Measurements from ENCODE around the gene TBC1D21.

Gene TBC1D21

DNA sequence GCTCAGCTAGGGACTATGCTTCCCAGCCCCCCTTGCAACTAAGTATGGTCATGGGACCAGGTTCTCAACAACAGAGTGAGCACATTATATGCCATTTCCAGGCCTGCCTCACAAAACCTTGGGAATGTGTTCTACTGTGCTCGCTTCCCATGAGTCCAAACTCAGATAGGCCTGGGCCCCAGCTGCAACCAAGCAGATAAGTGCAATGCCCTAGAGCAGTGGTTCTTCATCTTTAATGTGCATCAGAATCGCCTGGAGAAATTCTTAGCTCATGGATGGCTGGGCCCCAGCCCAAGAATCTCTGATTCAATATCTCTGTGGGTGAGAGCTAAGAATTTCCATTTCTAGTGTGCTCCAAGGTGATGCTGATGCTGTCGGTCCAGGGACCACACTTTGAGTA lies 27.5 kb upstream of the TBC1D21 start:
- TF ChIP-seq, protein P1, sequence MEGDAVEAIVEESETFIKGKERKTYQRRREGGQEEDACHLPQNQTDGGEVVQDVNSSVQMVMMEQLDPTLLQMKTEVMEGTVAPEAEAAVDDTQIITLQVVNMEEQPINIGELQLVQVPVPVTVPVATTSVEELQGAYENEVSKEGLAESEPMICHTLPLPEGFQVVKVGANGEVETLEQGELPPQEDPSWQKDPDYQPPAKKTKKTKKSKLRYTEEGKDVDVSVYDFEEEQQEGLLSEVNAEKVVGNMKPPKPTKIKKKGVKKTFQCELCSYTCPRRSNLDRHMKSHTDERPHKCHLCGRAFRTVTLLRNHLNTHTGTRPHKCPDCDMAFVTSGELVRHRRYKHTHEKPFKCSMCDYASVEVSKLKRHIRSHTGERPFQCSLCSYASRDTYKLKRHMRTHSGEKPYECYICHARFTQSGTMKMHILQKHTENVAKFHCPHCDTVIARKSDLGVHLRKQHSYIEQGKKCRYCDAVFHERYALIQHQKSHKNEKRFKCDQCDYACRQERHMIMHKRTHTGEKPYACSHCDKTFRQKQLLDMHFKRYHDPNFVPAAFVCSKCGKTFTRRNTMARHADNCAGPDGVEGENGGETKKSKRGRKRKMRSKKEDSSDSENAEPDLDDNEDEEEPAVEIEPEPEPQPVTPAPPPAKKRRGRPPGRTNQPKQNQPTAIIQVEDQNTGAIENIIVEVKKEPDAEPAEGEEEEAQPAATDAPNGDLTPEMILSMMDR (IDR thresholded peaks at IDR 0.05; ENCODE audit: insufficient read depth, missing control alignments) = no peak
- DNase-seq (ENCODE audit: insufficient read length, low spot score) (no peak), FAIRE-seq (no peak)

DNA sequence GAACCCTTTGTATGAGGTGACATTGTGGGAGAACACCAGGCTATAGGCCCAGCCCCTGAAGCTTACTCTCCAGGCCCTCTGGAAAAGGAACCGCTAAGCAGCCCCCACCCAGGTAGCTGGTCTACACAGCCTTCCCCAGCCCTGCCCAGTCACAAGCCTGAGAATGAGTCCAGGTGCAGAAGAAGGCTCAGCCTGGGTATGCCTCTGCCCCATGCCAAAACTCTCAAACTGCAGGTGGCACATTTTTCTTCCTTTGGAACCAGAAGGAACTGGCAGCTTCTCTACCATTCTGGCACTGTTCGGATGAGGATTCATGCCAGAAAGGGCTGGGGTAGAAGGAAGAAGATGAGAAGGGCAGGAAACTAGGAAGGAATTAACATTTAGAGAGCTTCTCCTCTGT lies 23.7 kb upstream of the TBC1D21 start:
- DNase-seq (ENCODE audit: insufficient read length, low spot score) = no peak
- no peak for FAIRE-seq
- TF ChIP-seq, protein P1 (IDR thresholded peaks at IDR 0.05; ENCODE audit: insufficient read depth, missing control alignments) = no peak

DNA sequence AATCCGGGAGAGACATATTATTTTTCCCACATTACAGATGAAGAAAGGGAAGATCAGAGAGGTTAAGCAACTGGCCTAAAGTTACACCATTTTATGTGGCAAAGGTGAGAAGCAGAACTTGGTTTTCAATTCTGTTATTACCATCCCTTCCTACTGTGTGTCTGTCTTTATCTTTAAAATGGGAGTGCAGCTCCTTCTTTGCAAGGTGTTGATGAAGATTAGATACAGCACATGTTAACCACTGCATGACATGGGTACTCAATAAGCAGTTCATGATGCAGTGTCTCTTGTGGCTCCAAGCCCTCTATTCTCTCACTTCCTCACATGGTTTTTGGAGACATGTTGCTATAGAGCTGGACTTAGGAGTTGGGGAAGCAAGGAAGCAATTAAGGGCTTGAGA lies 23.1 kb upstream of the TBC1D21 start:
- no peak for FAIRE-seq
- no peak for DNase-seq (ENCODE audit: insufficient read length, low spot score)
- TF ChIP-seq, protein P1 (IDR thresholded peaks at IDR 0.05; ENCODE audit: insufficient read depth, missing control alignments) = no peak

DNA sequence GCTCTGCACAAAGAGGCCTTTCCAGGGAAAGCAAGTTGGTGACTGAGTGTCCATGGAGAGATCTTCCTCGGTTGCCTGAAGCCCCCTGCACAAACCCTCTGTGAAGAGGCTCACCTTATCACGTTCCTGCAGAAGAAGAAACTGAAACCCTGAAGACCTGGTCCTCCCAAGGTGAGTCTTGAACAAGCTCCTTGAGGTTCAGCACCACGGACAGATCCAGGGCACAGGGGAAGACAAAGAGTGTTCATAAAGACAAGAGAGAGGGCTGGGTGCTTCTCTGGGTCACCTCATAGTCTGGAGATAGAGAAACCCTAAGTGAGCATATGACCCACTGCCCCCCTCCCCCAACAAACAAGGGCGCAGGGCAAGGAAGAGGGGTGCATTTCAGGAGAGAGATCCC lies 21.7 kb upstream of the TBC1D21 start:
- DNase-seq (ENCODE audit: insufficient read length, low spot score) (no peak), FAIRE-seq (no peak)
- TF ChIP-seq, protein P1 (IDR thresholded peaks at IDR 0.05; ENCODE audit: insufficient read depth, missing control alignments) = no peak

DNA sequence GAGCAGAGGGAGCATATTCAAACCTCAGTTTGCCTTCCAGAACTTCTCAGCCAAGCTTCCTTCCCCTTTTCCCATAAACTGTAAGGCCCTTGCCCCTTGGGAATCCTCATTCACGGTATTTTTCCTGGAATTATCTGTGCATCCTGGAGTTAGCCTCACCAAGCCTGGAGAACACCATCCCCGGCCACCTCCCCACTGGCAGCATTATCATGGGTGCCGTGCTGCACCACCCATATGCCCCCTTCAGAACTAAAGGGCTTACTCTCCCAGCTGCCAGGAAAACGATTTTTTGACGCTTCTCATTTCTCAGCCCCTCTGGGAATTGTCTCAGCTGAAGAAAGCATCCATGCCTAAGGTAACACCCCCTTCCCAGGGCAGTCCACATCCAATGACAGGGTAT lies 20.9 kb upstream of the TBC1D21 start:
- DNase-seq (ENCODE audit: insufficient read length, low spot score) (no peak), FAIRE-seq (no peak)
- TF ChIP-seq, protein P1 (IDR thresholded peaks at IDR 0.05; ENCODE audit: insufficient read depth, missing control alignments) = no peak

DNA sequence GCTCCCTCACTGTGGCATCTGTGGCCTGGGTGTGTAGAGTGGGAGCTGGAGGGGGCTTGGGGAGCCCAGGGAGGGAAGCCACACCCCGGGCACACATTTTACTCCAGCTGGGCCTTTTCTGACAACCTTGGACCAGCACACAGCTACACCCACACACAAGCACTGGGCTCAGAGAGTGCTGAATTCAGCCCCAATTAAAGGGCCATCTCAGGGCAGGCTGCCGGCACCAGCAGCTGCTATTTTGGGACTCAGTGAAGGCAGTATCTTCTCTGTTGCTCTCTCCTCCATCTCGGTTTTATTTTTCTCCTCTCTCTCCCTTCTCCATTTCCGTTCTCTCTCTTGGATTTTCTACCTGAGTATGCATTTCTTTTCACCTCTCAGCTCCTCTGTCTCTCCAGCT lies 19.1 kb upstream of the TBC1D21 start:
- FAIRE-seq (no peak), DNase-seq (ENCODE audit: insufficient read length, low spot score) (no peak)
- TF ChIP-seq, protein P1 (IDR thresholded peaks at IDR 0.05; ENCODE audit: insufficient read depth, missing control alignments) = no peak

DNA sequence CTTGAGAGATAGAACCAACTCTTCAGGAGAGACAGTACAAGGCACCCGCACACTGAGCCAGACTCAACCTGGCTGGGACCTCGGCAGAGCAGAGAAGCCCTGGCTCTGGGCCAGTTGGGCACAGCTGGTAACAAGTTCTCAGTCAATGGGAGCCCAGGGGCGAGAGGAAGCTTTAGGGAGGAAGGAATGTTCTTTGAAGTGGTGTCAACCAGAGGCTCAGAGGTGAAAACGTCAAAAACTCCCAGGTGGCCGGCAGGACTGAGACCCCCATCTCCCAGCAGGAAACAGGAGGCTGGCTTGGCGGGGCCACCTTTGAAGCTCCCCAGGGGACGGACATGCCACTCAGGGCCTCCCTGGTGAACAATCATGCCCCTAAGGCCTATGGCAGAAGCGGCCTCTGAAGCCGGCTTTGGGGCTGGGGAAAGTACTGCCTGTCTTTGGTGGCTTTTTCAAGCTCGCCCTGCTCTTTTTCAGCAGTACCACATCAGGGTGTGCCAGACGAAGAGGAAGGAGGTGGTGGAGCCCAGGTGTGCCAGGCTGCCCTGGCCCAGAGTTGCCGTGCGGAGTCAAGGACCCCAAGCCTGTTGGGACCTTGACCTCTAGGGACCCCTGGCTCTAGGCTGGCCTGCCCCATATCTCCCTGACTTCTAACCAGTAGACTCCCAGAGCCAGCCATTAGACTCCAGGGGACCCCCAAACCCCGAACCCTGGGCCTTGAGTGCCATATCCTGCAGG lies 16.7 kb upstream of the TBC1D21 start:
- TF ChIP-seq, protein P1 (IDR thresholded peaks at IDR 0.05; ENCODE audit: insufficient read depth, missing control alignments) = no peak
- no peak for FAIRE-seq
- DNase-seq (ENCODE audit: insufficient read length, low spot score) = no peak

Measured in D721Med (cell line).